Calu3 (cell line): ENCODE data around the gene TRIM33. TPM values are rescaled to one million over a fixed set of nuclear protein-coding genes. Genes with fewer than 3 reads are reported as not detected.

ENCODE experiments used
- BruUV-seq: library from RNA; stranded (reverse); fragments of 400-500 nt; replicated peaks from 2 replicates; lab custom pipeline; 2021; lab: Mats Ljungman, UMichigan
- CTCF ChIA-PET: fragments of 300-600 bp; sonication (Branson Sonifier 250); formaldehyde crosslinking; loops from one replicate; lab custom pipeline; 2022; ENCODE audit warnings: antibody characterized with exemption; lab: Charles Lee
- DNase-seq: peaks from one replicate; pipeline ENCODE4 v3.0.0; 2022
- H3K27ac Mint-ChIP-seq: one replicate; pipeline ENCODE4 v1.8.0; 2022; ENCODE audit warnings: mixed read lengths; ENCODE audit not compliant: unreplicated experiment
- H3K27me3 Mint-ChIP-seq: one replicate; pipeline ENCODE4 v1.8.0; 2022; ENCODE audit warnings: mixed read lengths; ENCODE audit not compliant: unreplicated experiment
- H3K36me3 Mint-ChIP-seq: one replicate; pipeline ENCODE4 v1.8.0; 2022; ENCODE audit warnings: mild to moderate bottlenecking, moderate library complexity, mixed read lengths; ENCODE audit not compliant: insufficient read depth, unreplicated experiment
- H3K4me1 Mint-ChIP-seq: one replicate; pipeline ENCODE4 v1.8.0; 2022; ENCODE audit warnings: mild to moderate bottlenecking, low read depth, mixed read lengths; ENCODE audit not compliant: unreplicated experiment
- H3K4me3 Mint-ChIP-seq: one replicate; pipeline ENCODE4 v1.8.0; 2022; ENCODE audit warnings: mild to moderate bottlenecking, low read depth, moderate library complexity, mixed read lengths; ENCODE audit not compliant: unreplicated experiment
- H3K9me3 Mint-ChIP-seq: one replicate; pipeline ENCODE4 v1.8.0; 2022; ENCODE audit warnings: low read depth, mixed read lengths; ENCODE audit not compliant: unreplicated experiment
- intact Hi-C: fragments of 100-400 bp; cut with micrococcal nuclease; formaldehyde crosslinking; loops from one replicate; pipeline ENCODE4 v1.10.0; 2022; ENCODE audit not compliant: unreplicated experiment
- total RNA-seq: library from RNA; stranded (reverse); gene quantifications from 2 replicates; pipeline ENCODE4 v1.2.3, GENCODE V29; 2022
- TF ChIP-seq, protein P1 (sequence below): fragments of 200-600 bp; IDR thresholded peaks from one replicate; pipeline ENCODE4 v1.8.0; 2022; ENCODE audit warnings: antibody characterized with exemption; ENCODE audit not compliant: unreplicated experiment

TRIM33 gene
- total RNA-seq, 1 experiment from 2014 or later, result 42.0 TPM

DNA sequence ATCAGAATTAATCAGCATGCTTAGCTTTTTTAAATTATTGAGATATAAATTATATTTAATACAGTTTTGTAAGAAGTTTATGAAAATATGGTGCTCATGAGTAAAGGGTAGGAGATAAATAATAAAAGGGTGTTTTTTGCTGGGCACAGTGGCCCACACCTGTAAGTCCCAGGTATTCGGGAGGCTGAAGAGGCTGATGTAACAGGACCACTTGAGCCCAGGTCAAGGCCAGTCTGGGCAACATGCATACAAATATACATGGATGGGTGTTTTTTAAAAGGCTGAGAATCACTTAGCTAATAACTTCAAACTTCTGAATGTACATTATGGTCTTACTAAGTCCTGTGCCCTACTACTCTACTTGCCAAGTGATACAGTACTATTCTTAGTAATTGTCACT lies 73.2 kb downstream of the TRIM33 start:
- H3K4me1 Mint-ChIP-seq, result peaks cover 8% of the 10 kb centered on the region
- DNase-seq, result no peak
- no peaks in the 10 kb centered on the region for H3K27me3 Mint-ChIP-seq
- H3K36me3 Mint-ChIP-seq, result peaks cover 14% of the 10 kb centered on the region
- H3K27ac Mint-ChIP-seq, result no peak overlapping the region
- CTCF ChIA-PET, result no interaction called here
- H3K9me3 Mint-ChIP-seq, result no peaks in the 10 kb centered on the region
- TF ChIP-seq, protein P1, sequence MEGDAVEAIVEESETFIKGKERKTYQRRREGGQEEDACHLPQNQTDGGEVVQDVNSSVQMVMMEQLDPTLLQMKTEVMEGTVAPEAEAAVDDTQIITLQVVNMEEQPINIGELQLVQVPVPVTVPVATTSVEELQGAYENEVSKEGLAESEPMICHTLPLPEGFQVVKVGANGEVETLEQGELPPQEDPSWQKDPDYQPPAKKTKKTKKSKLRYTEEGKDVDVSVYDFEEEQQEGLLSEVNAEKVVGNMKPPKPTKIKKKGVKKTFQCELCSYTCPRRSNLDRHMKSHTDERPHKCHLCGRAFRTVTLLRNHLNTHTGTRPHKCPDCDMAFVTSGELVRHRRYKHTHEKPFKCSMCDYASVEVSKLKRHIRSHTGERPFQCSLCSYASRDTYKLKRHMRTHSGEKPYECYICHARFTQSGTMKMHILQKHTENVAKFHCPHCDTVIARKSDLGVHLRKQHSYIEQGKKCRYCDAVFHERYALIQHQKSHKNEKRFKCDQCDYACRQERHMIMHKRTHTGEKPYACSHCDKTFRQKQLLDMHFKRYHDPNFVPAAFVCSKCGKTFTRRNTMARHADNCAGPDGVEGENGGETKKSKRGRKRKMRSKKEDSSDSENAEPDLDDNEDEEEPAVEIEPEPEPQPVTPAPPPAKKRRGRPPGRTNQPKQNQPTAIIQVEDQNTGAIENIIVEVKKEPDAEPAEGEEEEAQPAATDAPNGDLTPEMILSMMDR, result no peak
- H3K4me3 Mint-ChIP-seq, result no peak overlapping the region
- BruUV-seq, result no TSS peak
- intact Hi-C loops, result no loop called here

DNA sequence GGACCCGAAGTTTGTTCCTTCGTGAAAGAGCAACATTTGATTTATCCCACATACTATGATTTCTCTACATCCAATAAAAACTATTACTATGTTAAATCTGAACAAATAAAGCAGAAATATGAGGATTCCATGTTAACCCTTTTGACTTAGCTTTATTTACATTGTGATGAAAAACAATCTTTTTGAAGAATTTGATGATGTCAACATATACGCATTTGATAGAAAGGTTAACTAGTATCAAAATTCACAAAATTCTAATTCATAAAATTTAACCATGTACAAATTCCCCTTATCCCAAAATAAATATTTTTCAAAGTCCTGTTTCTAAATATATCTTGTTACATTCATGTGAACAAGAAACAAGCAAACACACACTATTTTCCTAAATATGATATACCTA lies 74.2 kb downstream of the TRIM33 start:
- Mint-ChIP-seq H3K27me3 (no peaks in the 10 kb centered on the region), H3K9me3 (no peaks in the 10 kb centered on the region), H3K4me3 (no peak overlapping the region), H3K4me1 (peaks cover 8% of the 10 kb centered on the region), H3K27ac (no peak overlapping the region), H3K36me3 (peaks cover 21% of the 10 kb centered on the region)
- intact Hi-C loops, result no loop called here
- TF ChIP-seq, protein P1, result no peak
- BruUV-seq, result no TSS peak
- CTCF ChIA-PET, result no interaction called here
- DNase-seq, result no peak

DNA sequence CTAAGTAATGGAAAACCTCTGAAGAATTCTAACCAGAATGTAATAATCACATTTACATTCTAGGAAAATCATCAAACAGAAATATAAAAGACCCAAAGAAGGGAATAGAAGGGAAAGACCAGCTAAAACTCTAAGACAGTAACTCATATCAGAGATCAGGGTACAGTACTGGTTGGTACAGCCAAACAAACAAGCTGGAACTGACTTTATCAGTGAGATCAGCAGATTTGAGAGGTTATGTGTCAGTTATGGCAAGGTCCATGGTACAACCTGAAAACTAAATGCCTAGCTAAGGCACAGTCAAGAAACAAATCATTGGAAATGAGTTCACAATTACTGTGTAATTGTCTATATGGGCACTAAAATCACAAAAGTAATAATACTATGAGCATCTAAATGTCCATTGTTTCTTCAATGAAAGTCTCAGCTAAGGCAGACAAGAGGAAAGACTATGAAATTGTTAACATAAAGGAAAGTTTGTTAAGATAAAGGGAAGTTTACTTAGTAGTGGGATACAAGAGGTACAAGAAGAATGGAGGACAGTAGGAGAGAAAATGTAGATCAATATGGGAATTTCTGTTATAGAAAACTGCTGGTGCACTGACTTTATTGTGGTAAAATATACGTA lies 75.8 kb downstream of the TRIM33 start:
- no peak overlapping the region for H3K4me3 Mint-ChIP-seq
- H3K27me3 Mint-ChIP-seq, result no peaks in the 10 kb centered on the region
- peaks cover 8% of the 10 kb centered on the region for H3K4me1 Mint-ChIP-seq
- CTCF ChIA-PET, result no interaction called here
- TF ChIP-seq, protein P1, result no peak
- no peaks in the 10 kb centered on the region for H3K9me3 Mint-ChIP-seq
- H3K36me3 Mint-ChIP-seq, result peaks cover 21% of the 10 kb centered on the region
- no TSS peak for BruUV-seq
- no peak for DNase-seq
- H3K27ac Mint-ChIP-seq, result no peak overlapping the region
- intact Hi-C loops, result no loop called here

DNA sequence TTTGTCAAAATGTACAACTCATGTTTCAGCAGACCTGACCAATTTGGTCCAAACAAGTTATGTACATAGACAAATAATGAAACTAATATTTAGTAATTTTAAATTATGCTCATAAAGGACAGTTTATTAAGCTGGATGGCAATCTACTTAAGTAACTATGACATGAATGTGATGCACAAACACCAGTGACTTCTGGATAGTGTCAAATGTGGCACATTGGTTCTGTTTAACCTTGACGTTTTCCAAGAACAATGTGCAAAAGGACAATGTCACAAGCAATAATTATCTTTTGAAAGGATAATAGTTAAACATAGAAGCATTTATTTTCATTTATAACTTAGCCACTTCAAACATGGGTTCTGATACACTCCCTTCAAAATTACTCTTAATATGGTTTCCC lies 80.0 kb downstream of the TRIM33 start:
- Mint-ChIP-seq H3K9me3 (no peaks in the 10 kb centered on the region), H3K27ac (no peak overlapping the region), H3K4me1 (peaks cover 8% of the 10 kb centered on the region), H3K4me3 (no peak overlapping the region), H3K27me3 (no peaks in the 10 kb centered on the region), H3K36me3 (peaks cover 22% of the 10 kb centered on the region)
- CTCF ChIA-PET, result no interaction called here
- TF ChIP-seq, protein P1, result no peak
- no peak for DNase-seq
- no TSS peak for BruUV-seq
- intact Hi-C loops, result no loop called here
